Measurements from ENCODE around the gene IGFL2. TPM values are rescaled to one million over a fixed set of nuclear protein-coding genes. Genes with fewer than 3 reads are reported as not detected.

IGFL2 gene
- total RNA-seq, 1 experiment from 2014 or later: 64.7 TPM

DNA sequence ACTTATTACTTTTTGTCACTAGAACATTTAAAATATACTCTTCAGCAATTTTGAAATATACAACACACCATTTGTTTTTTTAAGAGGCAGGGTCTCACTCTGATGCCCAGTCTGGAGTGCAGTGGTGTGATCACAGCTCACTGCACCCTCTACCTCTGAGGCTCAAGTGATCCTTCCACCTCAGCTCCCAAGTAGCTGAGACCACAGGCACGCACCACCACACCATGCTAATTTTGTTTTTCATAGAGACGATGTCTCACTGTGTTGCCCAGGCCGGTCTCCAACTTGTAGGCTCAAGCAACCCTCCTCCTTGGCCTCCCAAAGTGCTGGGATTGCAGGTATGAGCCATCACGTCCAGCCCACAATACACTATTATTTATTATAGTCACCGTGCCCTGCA is 2.6 kb downstream of the IGFL2 start:
- Mint-ChIP-seq H3K4me3 (ENCODE audit: unreplicated experiment) (peak overlapping the region; percentile 59), H3K4me1 (ENCODE audit: low read depth, unreplicated experiment) (peaks cover 38% of the 10 kb centered on the region), H3K27me3 (ENCODE audit: insufficient read depth, unreplicated experiment) (no peaks in the 10 kb centered on the region), H3K27ac (ENCODE audit: unreplicated experiment) (peak overlapping the region; percentile 44), H3K36me3 (ENCODE audit: insufficient read depth, unreplicated experiment) (peaks cover 21% of the 10 kb centered on the region), H3K9me3 (ENCODE audit: unreplicated experiment) (peaks cover 22% of the 10 kb centered on the region)
- BruUV-seq (replicated peaks): no TSS peak
- Histone ChIP-seq H3K4me1 (peaks cover 48% of the 10 kb centered on the region), H3K27me3 (replicated peaks; ENCODE audit: control insufficient read depth, insufficient read depth, low read length) (no peaks in the 10 kb centered on the region), H3K9me3 (peaks cover 9% of the 10 kb centered on the region; the same call in 1 of the 2 replicates), H3K4me3 (ENCODE audit: low read depth, low read length) (no peak overlapping the region), H3K36me3 (ENCODE audit: control insufficient read depth, insufficient read depth, low read length) (no peaks in the 10 kb centered on the region)
- ChIA-PET POLR2A (no interaction called here), CTCF (no interaction called here)
- DNase-seq: no peak
- TF ChIP-seq, protein P1, sequence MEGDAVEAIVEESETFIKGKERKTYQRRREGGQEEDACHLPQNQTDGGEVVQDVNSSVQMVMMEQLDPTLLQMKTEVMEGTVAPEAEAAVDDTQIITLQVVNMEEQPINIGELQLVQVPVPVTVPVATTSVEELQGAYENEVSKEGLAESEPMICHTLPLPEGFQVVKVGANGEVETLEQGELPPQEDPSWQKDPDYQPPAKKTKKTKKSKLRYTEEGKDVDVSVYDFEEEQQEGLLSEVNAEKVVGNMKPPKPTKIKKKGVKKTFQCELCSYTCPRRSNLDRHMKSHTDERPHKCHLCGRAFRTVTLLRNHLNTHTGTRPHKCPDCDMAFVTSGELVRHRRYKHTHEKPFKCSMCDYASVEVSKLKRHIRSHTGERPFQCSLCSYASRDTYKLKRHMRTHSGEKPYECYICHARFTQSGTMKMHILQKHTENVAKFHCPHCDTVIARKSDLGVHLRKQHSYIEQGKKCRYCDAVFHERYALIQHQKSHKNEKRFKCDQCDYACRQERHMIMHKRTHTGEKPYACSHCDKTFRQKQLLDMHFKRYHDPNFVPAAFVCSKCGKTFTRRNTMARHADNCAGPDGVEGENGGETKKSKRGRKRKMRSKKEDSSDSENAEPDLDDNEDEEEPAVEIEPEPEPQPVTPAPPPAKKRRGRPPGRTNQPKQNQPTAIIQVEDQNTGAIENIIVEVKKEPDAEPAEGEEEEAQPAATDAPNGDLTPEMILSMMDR (IDR thresholded peaks at IDR 0.05; ENCODE audit: insufficient read depth in 1 of 2, low read depth in 1 of 2, low read length in 1 of 2, severe bottlenecking in 1 of 2, unreplicated experiment in 1 of 2): no peak
- intact Hi-C loops (cut with micrococcal nuclease; ENCODE audit: unreplicated experiment): no loop called here

DNA sequence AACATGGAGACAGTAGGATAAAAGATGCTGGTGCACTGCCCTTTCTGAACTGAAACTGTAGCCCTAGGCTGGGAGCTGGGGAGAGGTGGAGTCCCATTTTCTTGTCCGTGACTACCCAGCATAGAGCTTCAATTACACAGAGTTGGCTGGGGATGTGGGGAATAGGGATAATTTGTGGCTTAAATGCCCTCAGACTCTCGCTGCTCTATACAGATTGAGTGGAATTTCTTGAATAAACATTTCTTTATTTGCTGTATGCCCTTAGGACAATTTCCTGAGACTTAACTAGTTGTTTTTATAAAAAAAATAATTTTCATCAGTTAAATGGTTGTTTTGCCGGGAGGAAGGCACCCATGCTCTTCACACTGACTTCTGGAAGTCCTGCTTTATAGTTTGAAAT is 7.2 kb downstream of the IGFL2 start:
- Histone ChIP-seq H3K9me3 (0 out of 2 replicates have a peak, but pooled peaks cover under 1% of the 10 kb centered on the region), H3K4me3 (ENCODE audit: low read depth, low read length) (no peak overlapping the region), H3K27me3 (replicated peaks; ENCODE audit: control insufficient read depth, insufficient read depth, low read length) (no peaks in the 10 kb centered on the region), H3K36me3 (ENCODE audit: control insufficient read depth, insufficient read depth, low read length) (no peaks in the 10 kb centered on the region), H3K4me1 (peaks cover 22% of the 10 kb centered on the region)
- no TSS peak for BruUV-seq (replicated peaks)
- Mint-ChIP-seq H3K36me3 (ENCODE audit: insufficient read depth, unreplicated experiment) (peaks cover 24% of the 10 kb centered on the region), H3K27me3 (ENCODE audit: insufficient read depth, unreplicated experiment) (no peaks in the 10 kb centered on the region), H3K4me3 (ENCODE audit: unreplicated experiment) (no peak overlapping the region), H3K27ac (ENCODE audit: unreplicated experiment) (no peak overlapping the region), H3K9me3 (ENCODE audit: unreplicated experiment) (peaks cover 30% of the 10 kb centered on the region), H3K4me1 (ENCODE audit: low read depth, unreplicated experiment) (peaks cover 23% of the 10 kb centered on the region)
- intact Hi-C loops (cut with micrococcal nuclease; ENCODE audit: unreplicated experiment): no loop called here
- CTCF ChIA-PET: no interaction called here
- TF ChIP-seq, protein P1 (IDR thresholded peaks at IDR 0.05; ENCODE audit: insufficient read depth in 1 of 2, low read depth in 1 of 2, low read length in 1 of 2, severe bottlenecking in 1 of 2, unreplicated experiment in 1 of 2): no peak
- POLR2A ChIA-PET: no interaction called here
- DNase-seq: no peak

DNA sequence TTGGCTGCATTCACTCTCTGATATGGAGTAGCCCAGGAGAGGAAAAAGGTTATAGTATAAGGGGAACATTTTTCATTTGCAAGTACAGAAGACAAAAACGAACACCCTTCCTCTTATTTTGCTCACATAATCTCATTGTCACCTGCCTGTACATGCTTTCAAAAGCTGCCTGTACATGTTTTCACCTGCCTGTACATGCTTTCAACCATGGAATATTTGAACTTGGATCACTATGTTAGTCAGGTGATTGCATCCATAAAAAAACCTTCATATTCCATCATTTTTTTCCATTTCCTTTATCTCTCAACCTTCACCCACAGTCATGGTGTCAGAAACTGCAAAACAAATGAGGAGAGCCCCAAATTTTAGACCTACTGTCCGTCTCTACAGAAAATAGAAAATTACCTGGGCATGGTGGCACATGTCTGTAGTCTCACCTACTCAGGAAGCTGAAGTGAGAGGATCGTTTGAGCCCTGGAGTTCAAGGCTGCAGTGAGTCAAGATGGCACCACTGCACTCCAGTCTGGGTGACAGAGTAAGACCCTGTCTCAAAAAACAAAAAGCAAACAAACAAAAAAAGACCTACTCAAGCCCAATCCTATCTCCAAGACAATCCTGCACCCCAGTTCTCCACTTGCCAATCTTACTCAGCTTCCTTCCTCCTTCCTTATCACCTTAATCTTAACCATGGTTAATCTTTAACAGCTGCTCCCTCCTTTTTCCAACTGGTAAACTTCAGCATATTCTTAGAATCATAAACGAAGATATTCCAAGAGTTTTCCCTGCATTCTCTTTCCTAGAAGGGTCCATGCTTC is 11.6 kb downstream of the IGFL2 start:
- H3K36me3 ChIP-seq (ENCODE audit: control insufficient read depth, insufficient read depth, low read length): no peaks in the 10 kb centered on the region
- H3K4me3 Mint-ChIP-seq (ENCODE audit: unreplicated experiment): peak overlapping the region; percentile 23
- BruUV-seq (replicated peaks): no TSS peak
- no peak overlapping the region for H3K4me3 ChIP-seq (ENCODE audit: low read depth, low read length)
- ChIA-PET POLR2A (no interaction called here), CTCF (interaction anchor here (0.6 to 0.7 kb wide), 3 partner anchors 10 to 163 kb away, joined by 3 read pairs; no protein-coding TSS in a partner anchor)
- H3K9me3 Mint-ChIP-seq (ENCODE audit: unreplicated experiment): peaks cover 45% of the 10 kb centered on the region
- TF ChIP-seq, protein P1 (IDR thresholded peaks at IDR 0.05; ENCODE audit: insufficient read depth in 1 of 2, low read depth in 1 of 2, low read length in 1 of 2, severe bottlenecking in 1 of 2, unreplicated experiment in 1 of 2): no peak
- intact Hi-C loops (cut with micrococcal nuclease; ENCODE audit: unreplicated experiment): no loop called here
- H3K27me3 ChIP-seq (replicated peaks; ENCODE audit: control insufficient read depth, insufficient read depth, low read length): no peaks in the 10 kb centered on the region
- no peaks in the 10 kb centered on the region for H3K27me3 Mint-ChIP-seq (ENCODE audit: insufficient read depth, unreplicated experiment)
- peaks cover 21% of the 10 kb centered on the region for H3K4me1 ChIP-seq
- H3K4me1 Mint-ChIP-seq (ENCODE audit: low read depth, unreplicated experiment): peaks cover 23% of the 10 kb centered on the region
- peak in 1 of 2 experiments; percentile 20 for DNase-seq
- peaks cover 22% of the 10 kb centered on the region for H3K9me3 ChIP-seq
- peaks cover 28% of the 10 kb centered on the region for H3K36me3 Mint-ChIP-seq (ENCODE audit: insufficient read depth, unreplicated experiment)
- peak overlapping the region; percentile 42 for H3K27ac Mint-ChIP-seq (ENCODE audit: unreplicated experiment)

All from Caco-2 (cell line).